Spinal cord (tissue), 10 donors: ENCODE data around the gene EYA2. TPM values are rescaled to one million over a fixed set of nuclear protein-coding genes. Genes with fewer than 3 reads are reported as not detected.

Experiments used
- DNase-seq, 6 donors: peaks; one replicate each; pipeline versions ENCODE4 v3.0.0 to v3.0.0-alpha.2; 2013 to 2015; ENCODE audit warnings: low spot score in 6 of 6, low read depth in 4 of 6
- H3K27ac ChIP-seq: one replicate; pipeline ENCODE4 v1.5.1; 2013; ENCODE audit warnings: low read depth, low read length, control low read depth
- H3K27me3 ChIP-seq: one replicate; pipeline ENCODE4 v1.6.1; 2013; ENCODE audit warnings: low read length; ENCODE audit not compliant: control insufficient read depth, insufficient read depth
- H3K36me3 ChIP-seq: one replicate; pipeline ENCODE4 v1.6.1; 2013; ENCODE audit warnings: low read length; ENCODE audit not compliant: control insufficient read depth, insufficient read depth
- H3K4me1 ChIP-seq: one replicate; pipeline ENCODE4 v1.6.1; 2013; ENCODE audit warnings: low read length; ENCODE audit not compliant: control insufficient read depth, insufficient read depth
- H3K4me3 ChIP-seq: one replicate; pipeline ENCODE4 v1.5.1; 2013; ENCODE audit warnings: low read depth, low read length, control low read depth
- H3K9me3 ChIP-seq: one replicate; pipeline ENCODE4 v1.6.1; 2013; ENCODE audit warnings: low read length; ENCODE audit not compliant: control insufficient read depth, insufficient read depth
- WGBS: methylation state at CpG from one replicate; pipeline ENCODE4 v1.1.5; 2013; ENCODE audit warnings: missing lambda C conversion rate; ENCODE audit not compliant: insufficient coverage; 5-methylcytosine and 5-hydroxymethylcytosine counted together
- polyA plus RNA-seq, 2 donors: library from polyadenylated mRNA; unstranded; fragments of 120-200 nt; gene quantifications; one replicate each; pipeline ENCODE4 v1.2.1, GENCODE V29; 2013; ENCODE audit not compliant: insufficient read length in 2 of 2
- total RNA-seq, 2 donors: library from RNA; depleted of rRNA in 1 of 2; stranded (reverse); fragments of 120-200 nt in 1 of 2; fragments of >200 nt in 1 of 2; gene quantifications; one replicate each; pipeline versions ENCODE4 v1.2.3 to v1.2.4, GENCODE V29; 2013 to 2014
- donor health status: healthy.

The EYA2 gene
- total and polyA plus RNA-seq, 4 donors, result 10.7 to 32.7 (median 25.0) TPM

- H3K4me3 ChIP-seq, result no peak overlapping the region
- H3K36me3 ChIP-seq, result no peaks in the 10 kb centered on the region
- peak in 1 of 6 donors; percentile 59 for DNase-seq
- H3K9me3 ChIP-seq, result peaks cover 2% of the 10 kb centered on the region
- 6% methylated on average over 8 of the region's 11 CpGs for WGBS
- no peak overlapping the region for H3K27ac ChIP-seq
- H3K4me1 ChIP-seq, result peaks cover 10% of the 10 kb centered on the region
- H3K27me3 ChIP-seq, result peaks cover 28% of the 10 kb centered on the region
Measured at GRCh38 chr20:46893877-46894578, 615 bp upstream of the EYA2 start.

GRCh38 chr20:46894971-46895905 is 595 bp downstream of the EYA2 start:
- peak in 2 of 6 donors; percentile 67 to 84 for DNase-seq
- Histone ChIP-seq H3K4me3 (peak overlapping the region; percentile 71), H3K27me3 (peaks cover 28% of the 10 kb centered on the region), H3K9me3 (peaks cover 2% of the 10 kb centered on the region), H3K36me3 (no peaks in the 10 kb centered on the region), H3K27ac (peak overlapping the region; percentile 31), H3K4me1 (peaks cover 10% of the 10 kb centered on the region)
- WGBS, result under 1% methylated on average over 62 of the region's 65 CpGs

GRCh38 chr20:46895906-46896242 is 1.2 kb downstream of the EYA2 start:
- peaks cover 1% of the 10 kb centered on the region for H3K9me3 ChIP-seq
- peak overlapping the region; percentile 31 for H3K27ac ChIP-seq
- WGBS, result 0% methylated on average over 1 of the region's 12 CpGs
- no peaks in the 10 kb centered on the region for H3K36me3 ChIP-seq
- H3K4me1 ChIP-seq, result peaks cover 10% of the 10 kb centered on the region
- no peak for DNase-seq
- peaks cover 28% of the 10 kb centered on the region for H3K27me3 ChIP-seq
- peak overlapping the region; percentile 71 for H3K4me3 ChIP-seq

- WGBS, result 53% methylated on average over 11 of the region's 16 CpGs
- Histone ChIP-seq H3K9me3 (no peaks in the 10 kb centered on the region), H3K27ac (peak overlapping the region; percentile 72), H3K36me3 (no peaks in the 10 kb centered on the region), H3K27me3 (peaks cover 28% of the 10 kb centered on the region), H3K4me1 (peaks cover 10% of the 10 kb centered on the region), H3K4me3 (peak overlapping the region; percentile 71)
- DNase-seq, result peak in 1 of 6 donors; percentile 63
Measured at GRCh38 chr20:46897328-46897880, 2.8 kb downstream of the EYA2 start.

- peaks cover 28% of the 10 kb centered on the region for H3K27me3 ChIP-seq
- peak in 1 of 6 donors; percentile 67 for DNase-seq
- WGBS, result 92% methylated on average over 2 of the region's 7 CpGs
- H3K9me3 ChIP-seq, result no peaks in the 10 kb centered on the region
- H3K36me3 ChIP-seq, result no peaks in the 10 kb centered on the region
- no peak overlapping the region for H3K4me3 ChIP-seq
- peak overlapping the region; percentile 25 for H3K27ac ChIP-seq
- peaks cover 10% of the 10 kb centered on the region for H3K4me1 ChIP-seq
Measured at GRCh38 chr20:46898423-46898822, 3.8 kb downstream of the EYA2 start.

- Histone ChIP-seq H3K4me1 (peaks cover 10% of the 10 kb centered on the region), H3K27ac (peak overlapping the region; percentile 36), H3K36me3 (no peaks in the 10 kb centered on the region), H3K9me3 (no peaks in the 10 kb centered on the region), H3K27me3 (peaks cover 25% of the 10 kb centered on the region), H3K4me3 (no peak overlapping the region)
- no peak for DNase-seq
- WGBS, result 63% methylated on average over 4 of the region's 11 CpGs
Measured at GRCh38 chr20:46899621-46900020, 5.0 kb downstream of the EYA2 start.

- H3K4me1 ChIP-seq, result peaks cover 8% of the 10 kb centered on the region
- peaks cover 23% of the 10 kb centered on the region for H3K27me3 ChIP-seq
- H3K36me3 ChIP-seq, result no peaks in the 10 kb centered on the region
- peak overlapping the region; percentile 36 for H3K27ac ChIP-seq
- 100% methylated on average over 1 of the region's 6 CpGs for WGBS
- no peaks in the 10 kb centered on the region for H3K9me3 ChIP-seq
- H3K4me3 ChIP-seq, result no peak overlapping the region
- DNase-seq, result no peak
Measured at GRCh38 chr20:46900086-46900485, 5.4 kb downstream of the EYA2 start.

- 86% methylated on average over 8 of the region's 11 CpGs for WGBS
Measured at GRCh38 chr20:46900826-46901225, 6.2 kb downstream of the EYA2 start.

GRCh38 chr20:46901638-46902037 is 7.0 kb downstream of the EYA2 start:
- Histone ChIP-seq H3K27ac (peak overlapping the region; percentile 4), H3K27me3 (peaks cover 11% of the 10 kb centered on the region), H3K9me3 (no peaks in the 10 kb centered on the region), H3K4me3 (no peak overlapping the region), H3K36me3 (no peaks in the 10 kb centered on the region), H3K4me1 (no peaks in the 10 kb centered on the region)
- 88% methylated on average over 7 of the region's 13 CpGs for WGBS
- DNase-seq, result no peak

More at GRCh38 chr20:46900826-46901225, 6.2 kb downstream of the EYA2 start:
- DNase-seq, result no peak
- Histone ChIP-seq H3K27me3 (peaks cover 16% of the 10 kb centered on the region), H3K27ac (peak overlapping the region; percentile 4), H3K36me3 (no peaks in the 10 kb centered on the region), H3K4me1 (peaks cover under 1% of the 10 kb centered on the region), H3K9me3 (no peaks in the 10 kb centered on the region), H3K4me3 (no peak overlapping the region)
